ENCODE measurements around the gene TIMELESS.

TIMELESS gene

GRCh38 chr12:56425193-56425592 lies 24.0 kb downstream of the TIMELESS start:
- H3K9ac ChIP-seq (ENCODE audit: low read depth, low read length, poor library complexity, severe bottlenecking): no peak overlapping the region
- peaks cover 3% of the 10 kb centered on the region for H3K4me1 ChIP-seq (ENCODE audit: insufficient read depth, low read length, poor library complexity, severe bottlenecking)
- peaks cover 69% of the 10 kb centered on the region for H3K36me3 ChIP-seq (ENCODE audit: insufficient read depth, low read length)
- H3K79me2 ChIP-seq (ENCODE audit: insufficient read depth, low read length): no peaks in the 10 kb centered on the region
- TF ChIP-seq EZH2phosphoT487 (IDR thresholded peaks at IDR 0.05; ENCODE audit: borderline replicate concordance): no peak
- TF ChIP-seq, protein P1, sequence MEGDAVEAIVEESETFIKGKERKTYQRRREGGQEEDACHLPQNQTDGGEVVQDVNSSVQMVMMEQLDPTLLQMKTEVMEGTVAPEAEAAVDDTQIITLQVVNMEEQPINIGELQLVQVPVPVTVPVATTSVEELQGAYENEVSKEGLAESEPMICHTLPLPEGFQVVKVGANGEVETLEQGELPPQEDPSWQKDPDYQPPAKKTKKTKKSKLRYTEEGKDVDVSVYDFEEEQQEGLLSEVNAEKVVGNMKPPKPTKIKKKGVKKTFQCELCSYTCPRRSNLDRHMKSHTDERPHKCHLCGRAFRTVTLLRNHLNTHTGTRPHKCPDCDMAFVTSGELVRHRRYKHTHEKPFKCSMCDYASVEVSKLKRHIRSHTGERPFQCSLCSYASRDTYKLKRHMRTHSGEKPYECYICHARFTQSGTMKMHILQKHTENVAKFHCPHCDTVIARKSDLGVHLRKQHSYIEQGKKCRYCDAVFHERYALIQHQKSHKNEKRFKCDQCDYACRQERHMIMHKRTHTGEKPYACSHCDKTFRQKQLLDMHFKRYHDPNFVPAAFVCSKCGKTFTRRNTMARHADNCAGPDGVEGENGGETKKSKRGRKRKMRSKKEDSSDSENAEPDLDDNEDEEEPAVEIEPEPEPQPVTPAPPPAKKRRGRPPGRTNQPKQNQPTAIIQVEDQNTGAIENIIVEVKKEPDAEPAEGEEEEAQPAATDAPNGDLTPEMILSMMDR (conservative IDR thresholded peaks at IDR 0.05; ENCODE audit: low read length): no peak
- no peaks in the 10 kb centered on the region for H3K9me3 ChIP-seq (ENCODE audit: insufficient read depth, low read depth, low read length)
- no peaks in the 10 kb centered on the region for H3K27me3 ChIP-seq (ENCODE audit: insufficient read depth, low read length, poor library complexity, severe bottlenecking)
- H3K9me2 ChIP-seq (replicated peaks; ENCODE audit: low read depth, low read length): no peaks in the 10 kb centered on the region
- H2AFZ ChIP-seq (ENCODE audit: low read length): no peak overlapping the region
- H3K4me2 ChIP-seq (ENCODE audit: low read depth, low read length, poor library complexity, severe bottlenecking): no peak overlapping the region
- no peaks in the 10 kb centered on the region for H3F3A ChIP-seq (ENCODE audit: low read depth)
- no peaks in the 10 kb centered on the region for H4K20me1 ChIP-seq (ENCODE audit: insufficient read depth, low read length, poor library complexity, severe bottlenecking)
- no peak overlapping the region for H3K4me3 ChIP-seq (ENCODE audit: low read length, poor library complexity, severe bottlenecking)

GRCh38 chr12:56420411-56420810 lies 28.8 kb downstream of the TIMELESS start:
- no peaks in the 10 kb centered on the region for H3K9me2 ChIP-seq (replicated peaks; ENCODE audit: low read depth, low read length)
- H3K4me3 ChIP-seq (ENCODE audit: low read length, poor library complexity, severe bottlenecking): no peak overlapping the region
- no peak overlapping the region for H3K9ac ChIP-seq (ENCODE audit: low read depth, low read length, poor library complexity, severe bottlenecking)
- H3K4me2 ChIP-seq (ENCODE audit: low read depth, low read length, poor library complexity, severe bottlenecking): no peak overlapping the region
- no peak overlapping the region for H2AFZ ChIP-seq (ENCODE audit: low read length)
- peaks cover 68% of the 10 kb centered on the region for H3K36me3 ChIP-seq (ENCODE audit: insufficient read depth, low read length)
- no peaks in the 10 kb centered on the region for H3K27me3 ChIP-seq (ENCODE audit: insufficient read depth, low read length, poor library complexity, severe bottlenecking)
- no peak for TF ChIP-seq EZH2phosphoT487 (IDR thresholded peaks at IDR 0.05; ENCODE audit: borderline replicate concordance)
- TF ChIP-seq, protein P1 (conservative IDR thresholded peaks at IDR 0.05; ENCODE audit: low read length): no peak
- no peaks in the 10 kb centered on the region for H3K79me2 ChIP-seq (ENCODE audit: insufficient read depth, low read length)
- H4K20me1 ChIP-seq (ENCODE audit: insufficient read depth, low read length, poor library complexity, severe bottlenecking): no peaks in the 10 kb centered on the region
- no peaks in the 10 kb centered on the region for H3K9me3 ChIP-seq (ENCODE audit: insufficient read depth, low read depth, low read length)
- no peaks in the 10 kb centered on the region for H3K4me1 ChIP-seq (ENCODE audit: insufficient read depth, low read length, poor library complexity, severe bottlenecking)
- no peaks in the 10 kb centered on the region for H3F3A ChIP-seq (ENCODE audit: low read depth)

DNA sequence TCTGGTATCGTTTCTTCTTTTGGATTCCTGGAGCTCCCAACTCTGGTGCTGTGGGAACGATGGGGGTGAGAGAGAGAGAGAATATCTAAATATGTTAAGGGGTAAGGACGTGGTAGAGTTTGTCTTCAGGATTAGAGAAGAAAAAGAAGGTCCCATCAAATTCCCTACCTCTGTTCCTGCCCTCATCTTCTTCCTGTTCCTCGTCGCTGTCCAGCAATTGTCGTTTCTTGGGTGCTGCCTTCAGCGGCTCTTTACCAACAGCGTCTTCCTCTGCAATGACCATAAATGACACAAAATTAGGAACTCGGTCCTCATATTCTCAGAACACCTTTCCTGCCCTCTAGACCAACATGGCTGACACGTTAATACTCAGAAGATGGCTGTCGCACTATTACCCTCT lies 31.5 kb downstream of the TIMELESS start:
- H3K79me2 ChIP-seq (ENCODE audit: insufficient read depth, low read length): no peaks in the 10 kb centered on the region
- no peaks in the 10 kb centered on the region for H3K9me3 ChIP-seq (ENCODE audit: insufficient read depth, low read depth, low read length)
- TF ChIP-seq, protein P1 (conservative IDR thresholded peaks at IDR 0.05; ENCODE audit: low read length): no peak
- H2AFZ ChIP-seq (ENCODE audit: low read length): no peak overlapping the region
- H3F3A ChIP-seq (ENCODE audit: low read depth): no peaks in the 10 kb centered on the region
- H3K4me1 ChIP-seq (ENCODE audit: insufficient read depth, low read length, poor library complexity, severe bottlenecking): no peaks in the 10 kb centered on the region
- no peaks in the 10 kb centered on the region for H4K20me1 ChIP-seq (ENCODE audit: insufficient read depth, low read length, poor library complexity, severe bottlenecking)
- H3K36me3 ChIP-seq (ENCODE audit: insufficient read depth, low read length): peaks cover 45% of the 10 kb centered on the region
- no peaks in the 10 kb centered on the region for H3K27me3 ChIP-seq (ENCODE audit: insufficient read depth, low read length, poor library complexity, severe bottlenecking)
- H3K4me2 ChIP-seq (ENCODE audit: low read depth, low read length, poor library complexity, severe bottlenecking): no peak overlapping the region
- H3K9me2 ChIP-seq (replicated peaks; ENCODE audit: low read depth, low read length): no peaks in the 10 kb centered on the region
- H3K4me3 ChIP-seq (ENCODE audit: low read length, poor library complexity, severe bottlenecking): no peak overlapping the region
- H3K9ac ChIP-seq (ENCODE audit: low read depth, low read length, poor library complexity, severe bottlenecking): no peak overlapping the region

All from Loucy (cell line).